ENCODE data around the gene ROBO4. TPM values are rescaled to one million over a fixed set of nuclear protein-coding genes. Genes with fewer than 3 reads are reported as not detected.
A peak's percentile ranks its signal among the peaks of the same experiment; 100 is the strongest.

ROBO4 gene
- total and polyA plus RNA-seq, 3 experiments from 2014 or later: not detected

DNA sequence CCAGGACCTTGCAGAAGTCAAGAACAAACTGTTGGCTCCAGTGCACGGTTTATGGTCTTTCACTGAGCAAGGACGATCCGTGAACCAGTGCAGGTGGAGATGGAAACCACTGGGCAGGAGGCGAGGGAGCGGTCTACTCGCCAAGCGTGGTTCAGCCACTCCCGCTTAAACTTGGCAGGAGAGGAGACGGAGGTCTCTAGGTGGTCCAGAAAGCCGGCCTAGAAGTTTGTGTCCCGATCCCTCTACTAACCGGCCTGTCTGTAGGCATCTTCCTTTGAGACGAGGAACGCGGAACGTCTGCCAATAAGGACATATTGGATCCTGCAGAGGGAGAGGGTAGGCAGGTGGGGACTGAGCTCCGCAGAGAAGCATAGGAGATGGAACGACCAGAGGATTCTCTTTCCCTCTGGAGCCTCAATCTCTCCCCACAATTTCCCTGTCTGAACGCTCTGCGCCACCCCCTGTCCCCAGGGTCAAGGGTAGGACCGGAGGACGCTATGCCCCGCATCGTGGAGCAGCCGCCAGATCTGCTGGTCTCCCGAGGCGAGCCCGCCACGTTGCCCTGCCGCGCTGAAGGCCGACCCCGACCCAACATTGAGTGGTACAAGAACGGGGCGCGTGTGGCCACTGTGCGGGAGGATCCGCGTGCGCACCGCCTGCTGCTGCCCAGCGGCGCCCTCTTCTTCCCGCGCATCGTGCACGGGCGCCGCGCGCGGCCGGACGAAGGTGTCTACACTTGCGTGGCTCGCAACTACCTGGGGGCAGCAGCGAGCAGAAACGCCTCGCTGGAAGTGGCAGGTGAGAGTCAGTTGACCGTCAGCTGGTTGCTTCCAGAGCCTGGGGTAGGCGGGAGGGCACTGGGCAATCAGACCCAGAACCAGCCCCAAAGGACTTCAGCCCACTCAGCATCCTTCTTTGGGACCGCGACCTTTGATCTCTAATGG lies 29.1 kb downstream of the ROBO4 start:
- Mint-ChIP-seq H3K27me3 (peaks cover 77 to 94% of the 10 kb centered on the region in 2 donors), H3K27ac (no peak overlapping the region), H3K9me3 (peaks cover 0 to 2% (median 0%) of the 10 kb centered on the region in 5 donors), H3K36me3 (no peaks in the 10 kb centered on the region), H3K4me3 (peak overlapping the region in 6 of 7 donors; percentile 5 to 61 (median 47)), H3K4me1 (peaks cover 25 to 45% (median 31%) of the 10 kb centered on the region in 3 donors)
- Histone ChIP-seq H3K4me3 (ENCODE audit: low read length) (peak overlapping the region; percentile 37), H3K36me3 (ENCODE audit: insufficient read depth, low read length) (no peaks in the 10 kb centered on the region), H3K27me3 (ENCODE audit: insufficient read depth, low read length, poor library complexity, severe bottlenecking) (peaks cover 62% of the 10 kb centered on the region), H3K4me1 (ENCODE audit: insufficient read depth, low read length) (peaks cover 32% of the 10 kb centered on the region), H3K27ac (ENCODE audit: low read depth, low read length) (no peak overlapping the region), H3K9me3 (ENCODE audit: low read length) (no peaks in the 10 kb centered on the region)
- CTCF ChIA-PET: no interaction called here
- POLR2A ChIA-PET: no interaction called here
- DNase-seq: no peak

DNA sequence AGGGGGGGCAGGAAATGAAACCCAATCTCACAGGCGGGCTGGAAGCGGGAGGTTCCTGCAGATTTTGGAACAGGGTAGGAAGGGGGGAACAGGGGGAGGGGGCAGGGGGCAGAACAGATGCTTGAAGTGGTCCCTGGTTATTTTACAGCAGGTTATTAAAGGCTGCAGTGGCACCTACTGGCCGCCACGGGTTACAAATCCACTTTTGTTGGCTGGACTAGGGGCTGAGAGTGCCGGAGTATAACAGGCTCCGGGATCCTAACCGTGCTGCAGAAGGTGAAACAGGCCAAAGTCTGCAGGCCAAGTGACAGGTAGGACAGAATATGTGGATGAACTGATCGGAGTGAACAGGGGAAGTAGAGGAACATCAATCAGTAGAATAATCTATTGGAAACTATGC lies 30.0 kb downstream of the ROBO4 start:
- ChIA-PET CTCF (interaction anchor here (1.4 kb wide), 1 partner anchor 87 kb away, joined by 6 read pairs; the partner anchor contains the start of gene CCDC15), POLR2A (no interaction called here)
- Histone ChIP-seq H3K27me3 (ENCODE audit: insufficient read depth, low read length, poor library complexity, severe bottlenecking) (peaks cover 72% of the 10 kb centered on the region), H3K4me1 (ENCODE audit: insufficient read depth, low read length) (peaks cover 32% of the 10 kb centered on the region), H3K27ac (ENCODE audit: low read depth, low read length) (no peak overlapping the region), H3K36me3 (ENCODE audit: insufficient read depth, low read length) (no peaks in the 10 kb centered on the region), H3K4me3 (ENCODE audit: low read length) (no peak overlapping the region), H3K9me3 (ENCODE audit: low read length) (no peaks in the 10 kb centered on the region)
- Mint-ChIP-seq H3K27me3 (peaks cover 78 to 94% of the 10 kb centered on the region in 2 donors), H3K27ac (no peak overlapping the region), H3K9me3 (peaks cover 0 to 2% (median 0%) of the 10 kb centered on the region in 5 donors), H3K4me3 (peak overlapping the region in 1 of 7 donors; percentile 59), H3K4me1 (peaks cover 33 to 54% (median 40%) of the 10 kb centered on the region in 3 donors), H3K36me3 (no peaks in the 10 kb centered on the region)
- DNase-seq: no peak

DNA sequence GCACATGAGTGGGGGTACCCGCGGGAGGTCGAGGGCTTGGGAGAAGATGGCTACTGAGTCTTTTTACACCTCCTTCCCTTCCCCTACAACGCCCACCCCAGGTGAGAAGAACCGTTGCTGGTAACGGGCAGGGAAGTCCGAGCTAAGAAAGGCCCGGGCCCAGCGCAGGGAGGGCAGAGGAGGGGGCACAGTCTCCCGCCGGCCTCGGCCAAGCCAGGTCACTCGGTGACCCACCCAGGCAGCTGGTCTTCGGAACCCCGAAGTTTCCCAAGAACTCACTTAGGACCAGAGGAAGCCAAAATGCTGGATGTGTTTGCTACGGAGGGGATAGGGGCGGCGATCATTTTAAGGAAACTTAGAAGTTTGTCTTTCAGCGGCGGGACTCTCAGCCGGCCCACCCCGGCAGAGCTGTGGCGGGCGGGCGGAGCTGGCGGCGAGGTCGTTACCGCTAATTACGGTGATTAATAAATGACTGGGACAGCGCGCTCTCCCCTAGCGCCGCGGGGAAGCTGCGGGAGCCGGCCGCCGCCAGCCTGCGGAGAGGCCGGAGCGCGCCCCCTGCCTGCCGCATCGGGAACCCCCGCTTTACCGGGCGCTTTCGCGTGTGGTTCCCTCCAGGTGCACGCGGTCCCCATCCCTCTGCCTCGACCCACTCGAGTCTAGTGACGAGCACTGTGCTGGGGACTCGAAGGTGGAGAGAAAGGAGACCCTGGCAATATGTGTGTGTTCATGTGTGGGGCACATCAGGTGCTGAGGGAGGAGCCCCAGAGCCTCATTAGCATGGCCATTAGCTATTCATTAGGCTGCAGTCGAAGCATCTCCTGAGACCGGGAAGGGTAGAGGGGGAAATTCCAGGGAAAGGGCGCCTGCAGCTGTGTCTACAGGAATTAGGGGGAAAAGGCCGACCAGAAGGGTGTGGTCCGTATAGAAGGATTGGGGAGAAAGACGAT lies 31.5 kb downstream of the ROBO4 start:
- no peaks in the 10 kb centered on the region for H3K9me3 ChIP-seq (ENCODE audit: low read length)
- peaks cover 32% of the 10 kb centered on the region for H3K4me1 ChIP-seq (ENCODE audit: insufficient read depth, low read length)
- no peak overlapping the region for H3K4me3 ChIP-seq (ENCODE audit: low read length)
- CTCF ChIA-PET: interaction anchor here (0.9 to 2.3 kb wide), 18 partner anchors 8 to 240 kb away, joined by 3 to 21 read pairs (median 4); partner anchors contain the start of gene CCDC15
- H3K27ac Mint-ChIP-seq: no peak overlapping the region
- no peak overlapping the region for H3K27ac ChIP-seq (ENCODE audit: low read depth, low read length)
- H3K27me3 Mint-ChIP-seq: peaks cover 81 to 95% of the 10 kb centered on the region in 2 donors
- DNase-seq: peak; percentile 27 to 56 (median 34)
- no peaks in the 10 kb centered on the region for H3K36me3 ChIP-seq (ENCODE audit: insufficient read depth, low read length)
- peaks cover 77% of the 10 kb centered on the region for H3K27me3 ChIP-seq (ENCODE audit: insufficient read depth, low read length, poor library complexity, severe bottlenecking)
- peaks cover 0 to 2% (median 0%) of the 10 kb centered on the region in 5 donors for H3K9me3 Mint-ChIP-seq
- POLR2A ChIA-PET: interaction anchor here (0.6 kb wide), 1 partner anchor 10 kb away, joined by 3 read pairs; no protein-coding TSS in a partner anchor
- peak overlapping the region in 4 of 7 donors; percentile 41 to 62 (median 47) for H3K4me3 Mint-ChIP-seq
- peaks cover 33 to 54% (median 41%) of the 10 kb centered on the region in 3 donors for H3K4me1 Mint-ChIP-seq
- H3K36me3 Mint-ChIP-seq: no peaks in the 10 kb centered on the region

DNA sequence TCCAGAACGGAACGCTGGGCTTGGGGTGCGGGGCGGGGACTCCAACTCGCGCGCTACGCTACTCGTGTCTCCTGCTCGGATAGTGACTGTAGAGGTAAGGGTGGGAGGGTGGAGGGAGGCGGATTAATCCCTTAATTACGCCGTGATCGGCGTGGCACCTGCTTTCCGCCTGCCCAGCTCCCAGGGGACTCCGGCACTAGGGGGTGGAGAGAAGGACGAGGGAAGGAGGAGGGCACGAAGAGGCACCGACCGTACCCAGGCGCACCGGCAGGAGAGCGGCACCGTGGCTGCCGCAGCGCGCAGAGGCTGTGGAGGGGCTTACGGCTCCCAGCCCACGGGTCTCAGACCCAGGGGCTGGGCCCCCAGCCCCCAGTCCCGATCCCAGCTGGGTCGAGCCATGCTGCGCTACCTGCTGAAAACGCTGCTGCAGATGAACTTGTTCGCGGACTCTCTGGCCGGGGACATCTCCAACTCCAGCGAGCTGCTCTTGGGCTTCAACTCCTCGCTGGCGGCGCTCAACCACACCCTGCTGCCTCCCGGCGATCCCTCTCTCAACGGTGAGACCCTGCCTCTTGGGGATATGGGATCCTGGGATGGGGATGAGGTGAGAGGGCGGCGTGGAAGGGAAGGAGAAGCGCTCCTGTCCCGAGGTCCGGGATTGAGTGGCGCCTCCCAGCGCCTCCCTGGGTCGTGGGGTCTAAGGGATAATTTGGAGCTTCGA lies 32.3 kb downstream of the ROBO4 start, which contains the start of gene ROBO3:
TSS of gene ROBO3 (plus strand) at position 252 of the 721 bp plus-strand sequence. CDS start at position 398, 146 bp downstream.
- Histone ChIP-seq H3K9me3 (ENCODE audit: low read length) (no peaks in the 10 kb centered on the region), H3K27me3 (ENCODE audit: insufficient read depth, low read length, poor library complexity, severe bottlenecking) (peaks cover 76% of the 10 kb centered on the region), H3K4me3 (ENCODE audit: low read length) (no peak within 1 kb of the TSS), H3K36me3 (ENCODE audit: insufficient read depth, low read length) (no peaks in the 10 kb centered on the region), H3K27ac (ENCODE audit: low read depth, low read length) (no peak within 1 kb of the TSS), H3K4me1 (ENCODE audit: insufficient read depth, low read length) (peaks cover 32% of the 10 kb centered on the region)
- DNase-seq: no peak
- CTCF ChIA-PET: interaction anchor here (0.8 to 2.3 kb wide), 14 partner anchors 8 to 196 kb away, joined by 3 to 21 read pairs (median 5); no protein-coding TSS in a partner anchor
- Mint-ChIP-seq H3K27ac (no peak within 1 kb of the TSS), H3K9me3 (peaks cover 0 to under 1% (median 0%) of the 10 kb centered on the region in 5 donors), H3K4me1 (peaks cover 33 to 54% (median 41%) of the 10 kb centered on the region in 3 donors), H3K4me3 (peak within 1 kb of the TSS in 4 of 7 donors; percentile 41 to 62 (median 47)), H3K27me3 (peaks cover 73 to 96% of the 10 kb centered on the region in 2 donors), H3K36me3 (no peaks in the 10 kb centered on the region)
- POLR2A ChIA-PET: interaction anchor here (0.6 kb wide), 1 partner anchor 11 kb away, joined by 3 read pairs; no protein-coding TSS in a partner anchor

- no peak overlapping the region for H3K27ac ChIP-seq (ENCODE audit: low read depth, low read length)
- no peak overlapping the region for H3K4me3 Mint-ChIP-seq
- DNase-seq: no peak
- H3K36me3 Mint-ChIP-seq: no peaks in the 10 kb centered on the region
- H3K27me3 Mint-ChIP-seq: peaks cover 72 to 93% of the 10 kb centered on the region in 2 donors
- peaks cover 33 to 54% (median 41%) of the 10 kb centered on the region in 3 donors for H3K4me1 Mint-ChIP-seq
- CTCF ChIA-PET: interaction anchor here (0.8 to 1.4 kb wide), 2 partner anchors 25 to 66 kb away, joined by 3 to 5 read pairs; no protein-coding TSS in a partner anchor
- H3K36me3 ChIP-seq (ENCODE audit: insufficient read depth, low read length): no peaks in the 10 kb centered on the region
- POLR2A ChIA-PET: no interaction called here
- H3K27me3 ChIP-seq (ENCODE audit: insufficient read depth, low read length, poor library complexity, severe bottlenecking): peaks cover 71% of the 10 kb centered on the region
- H3K4me3 ChIP-seq (ENCODE audit: low read length): no peak overlapping the region
- H3K27ac Mint-ChIP-seq: no peak overlapping the region
- no peaks in the 10 kb centered on the region for H3K9me3 ChIP-seq (ENCODE audit: low read length)
- peaks cover 32% of the 10 kb centered on the region for H3K4me1 ChIP-seq (ENCODE audit: insufficient read depth, low read length)
- H3K9me3 Mint-ChIP-seq: no peaks in the 10 kb centered on the region
Observed at GRCh38 chr11:124864892-124865180, 32.8 kb downstream of the ROBO4 start.

GRCh38 chr11:124864176-124864891 lies 33.3 kb downstream of the ROBO4 start:
- Mint-ChIP-seq H3K4me1 (peaks cover 30 to 51% (median 38%) of the 10 kb centered on the region in 3 donors), H3K36me3 (no peaks in the 10 kb centered on the region), H3K27ac (no peak overlapping the region), H3K27me3 (peaks cover 69 to 93% of the 10 kb centered on the region in 2 donors), H3K9me3 (no peaks in the 10 kb centered on the region), H3K4me3 (peak overlapping the region in 1 of 7 donors; percentile 14)
- Histone ChIP-seq H3K4me3 (ENCODE audit: low read length) (no peak overlapping the region), H3K27me3 (ENCODE audit: insufficient read depth, low read length, poor library complexity, severe bottlenecking) (peaks cover 67% of the 10 kb centered on the region), H3K9me3 (ENCODE audit: low read length) (no peaks in the 10 kb centered on the region), H3K4me1 (ENCODE audit: insufficient read depth, low read length) (peaks cover 30% of the 10 kb centered on the region), H3K36me3 (ENCODE audit: insufficient read depth, low read length) (no peaks in the 10 kb centered on the region), H3K27ac (ENCODE audit: low read depth, low read length) (no peak overlapping the region)
- ChIA-PET POLR2A (no interaction called here), CTCF (interaction anchor here (0.8 kb wide), 2 partner anchors 28 to 66 kb away, joined by 3 read pairs; no protein-coding TSS in a partner anchor)
- no peak for DNase-seq
